Measurements from ENCODE around the gene DOCK3. TPM values are rescaled to one million over a fixed set of nuclear protein-coding genes. Genes with fewer than 3 reads are reported as not detected.

The DOCK3 gene
- total and polyA plus RNA-seq, 4 donors = 0.01 to 0.08 (median 0.06) TPM; not detected in 1

DNA sequence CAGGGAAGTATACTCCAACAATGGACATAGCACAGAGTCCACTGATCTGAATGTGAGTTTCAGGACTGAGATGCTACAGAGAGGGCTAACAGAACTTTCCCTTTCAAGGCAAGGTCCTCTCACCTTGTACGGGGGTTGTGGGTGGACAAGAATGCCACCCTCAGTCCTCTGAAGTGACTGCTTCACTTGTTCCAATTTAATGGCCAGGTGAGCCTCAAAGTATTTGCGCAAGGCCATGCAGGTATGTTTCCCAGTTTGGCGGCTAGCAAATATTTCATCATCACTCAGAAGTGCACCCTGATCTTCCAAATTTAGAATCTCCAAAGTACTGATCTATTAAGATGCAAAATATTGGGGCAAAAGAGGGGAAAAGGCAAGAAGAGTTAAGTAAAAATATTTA is 754.4 kb downstream of the DOCK3 start (continued):
- TF ChIP-seq, protein P1, sequence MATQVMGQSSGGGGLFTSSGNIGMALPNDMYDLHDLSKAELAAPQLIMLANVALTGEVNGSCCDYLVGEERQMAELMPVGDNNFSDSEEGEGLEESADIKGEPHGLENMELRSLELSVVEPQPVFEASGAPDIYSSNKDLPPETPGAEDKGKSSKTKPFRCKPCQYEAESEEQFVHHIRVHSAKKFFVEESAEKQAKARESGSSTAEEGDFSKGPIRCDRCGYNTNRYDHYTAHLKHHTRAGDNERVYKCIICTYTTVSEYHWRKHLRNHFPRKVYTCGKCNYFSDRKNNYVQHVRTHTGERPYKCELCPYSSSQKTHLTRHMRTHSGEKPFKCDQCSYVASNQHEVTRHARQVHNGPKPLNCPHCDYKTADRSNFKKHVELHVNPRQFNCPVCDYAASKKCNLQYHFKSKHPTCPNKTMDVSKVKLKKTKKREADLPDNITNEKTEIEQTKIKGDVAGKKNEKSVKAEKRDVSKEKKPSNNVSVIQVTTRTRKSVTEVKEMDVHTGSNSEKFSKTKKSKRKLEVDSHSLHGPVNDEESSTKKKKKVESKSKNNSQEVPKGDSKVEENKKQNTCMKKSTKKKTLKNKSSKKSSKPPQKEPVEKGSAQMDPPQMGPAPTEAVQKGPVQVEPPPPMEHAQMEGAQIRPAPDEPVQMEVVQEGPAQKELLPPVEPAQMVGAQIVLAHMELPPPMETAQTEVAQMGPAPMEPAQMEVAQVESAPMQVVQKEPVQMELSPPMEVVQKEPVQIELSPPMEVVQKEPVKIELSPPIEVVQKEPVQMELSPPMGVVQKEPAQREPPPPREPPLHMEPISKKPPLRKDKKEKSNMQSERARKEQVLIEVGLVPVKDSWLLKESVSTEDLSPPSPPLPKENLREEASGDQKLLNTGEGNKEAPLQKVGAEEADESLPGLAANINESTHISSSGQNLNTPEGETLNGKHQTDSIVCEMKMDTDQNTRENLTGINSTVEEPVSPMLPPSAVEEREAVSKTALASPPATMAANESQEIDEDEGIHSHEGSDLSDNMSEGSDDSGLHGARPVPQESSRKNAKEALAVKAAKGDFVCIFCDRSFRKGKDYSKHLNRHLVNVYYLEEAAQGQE (IDR thresholded peaks at IDR 0.05) = no peak
- TF ChIP-seq HNF4A (conservative IDR thresholded peaks at IDR 0.05) = no peak
- no peak for TF ChIP-seq YY1 (IDR thresholded peaks at IDR 0.05)
- TF ChIP-seq TAF1 (conservative IDR thresholded peaks at IDR 0.05) = no peak

Small RNAs within 50 kb of the gene (small RNA-seq; reads per million reads assigned to genes)
- gene MIR4787 = not detected
- not detected for gene PPIAP69

Other genes with a start within 250 kb of the DOCK3 start
- under 1 TPM; 0.17 to 0.19 TPM for gene CACNA2D2, start 171.3 kb upstream of the DOCK3 start, total RNA-seq
- gene CACNA2D2, start 171.3 kb upstream of the DOCK3 start, polyA plus RNA-seq = under 1 TPM; 0.10 to 0.14 TPM
- gene C3orf18, start 107.2 kb upstream of the DOCK3 start, total RNA-seq = 1 to 10 TPM; 1.8 to 2.7 TPM
- gene C3orf18, start 107.2 kb upstream of the DOCK3 start, polyA plus RNA-seq = 1 to 10 TPM in 1 of 2 donors, under 1 TPM in 1; 0.54 to 1.1 TPM
- gene HEMK1, start 105.4 kb upstream of the DOCK3 start, total RNA-seq = 1 to 10 TPM; 3.7 to 9.2 TPM
- 1 to 10 TPM; 8.7 to 9.5 TPM for gene HEMK1, start 105.4 kb upstream of the DOCK3 start, polyA plus RNA-seq
- gene CISH, start 63.2 kb upstream of the DOCK3 start, total RNA-seq = 10 to 100 TPM in 1 of 2 donors, 1 to 10 TPM in 1; 4.7 to 30.6 TPM
- gene CISH, start 63.2 kb upstream of the DOCK3 start, polyA plus RNA-seq = 10 to 100 TPM; 17.9 to 32.5 TPM
- gene MAPKAPK3, start 57.8 kb upstream of the DOCK3 start, total RNA-seq = 10 to 100 TPM; 20.4 to 32.9 TPM
- gene MAPKAPK3, start 57.8 kb upstream of the DOCK3 start, polyA plus RNA-seq = 10 to 100 TPM; 13.9 to 17.5 TPM

Measured in liver (tissue), 6 donors.